ENCODE measurements around the gene C1orf210.

Gene C1orf210

GRCh38 chr1:43312212-43312623, 26.8 kb upstream of the C1orf210 start:
- no peak for DNase-seq

GRCh38 chr1:43311521-43311920, 26.1 kb upstream of the C1orf210 start:
- no peak for DNase-seq

GRCh38 chr1:43309405-43310025, 24.1 kb upstream of the C1orf210 start:
- DNase-seq: no peak

GRCh38 chr1:43308635-43309404, 23.4 kb upstream of the C1orf210 start:
- no peak for DNase-seq

GRCh38 chr1:43307458-43308158, 22.2 kb upstream of the C1orf210 start:
- no peak for DNase-seq

GRCh38 chr1:43306688-43307457, 21.5 kb upstream of the C1orf210 start:
- DNase-seq: no peak

GRCh38 chr1:43305926-43306687, 20.7 kb upstream of the C1orf210 start:
- no peak for DNase-seq

- no peak for DNase-seq
Measured at GRCh38 chr1:43305461-43305860, 20.1 kb upstream of the C1orf210 start.

- DNase-seq: no peak
Measured at GRCh38 chr1:43304771-43305300, 19.5 kb upstream of the C1orf210 start.

- DNase-seq: no peak
Measured at GRCh38 chr1:43304314-43304681, 18.9 kb upstream of the C1orf210 start.

GRCh38 chr1:43303471-43304313, 18.3 kb upstream of the C1orf210 start:
- no peak for DNase-seq

GRCh38 chr1:43302721-43303470, 17.5 kb upstream of the C1orf210 start:
- DNase-seq: no peak

- no peak for DNase-seq
Measured at GRCh38 chr1:43302201-43302600, 16.8 kb upstream of the C1orf210 start.

- no peak for DNase-seq
Measured at GRCh38 chr1:43300378-43301094, 15.2 kb upstream of the C1orf210 start, which contains the start of gene TIE1. Gene TIE1, plus strand, starts transcription at chr1:43300982. Its CDS starts 90 bp downstream, at chr1:43301072.

- DNase-seq: no peak
Measured at GRCh38 chr1:43299101-43299500, 13.7 kb upstream of the C1orf210 start.

- DNase-seq: no peak
Measured at GRCh38 chr1:43298055-43298454, 12.7 kb upstream of the C1orf210 start.

GRCh38 chr1:43296207-43296606, 10.8 kb upstream of the C1orf210 start:
- no peak for DNase-seq

- no peak for DNase-seq
Measured at GRCh38 chr1:43294761-43295160, 9.4 kb upstream of the C1orf210 start.

GRCh38 chr1:43293896-43294760, 8.7 kb upstream of the C1orf210 start:
- no peak for DNase-seq

Data from NCI-H524 (cell line).